HG03103 (cell line): Measurements from ENCODE around the gene NUBPL.
"Not testable (repeated sequence)": the region's sequence is repeated elsewhere in the genome, so short reads cannot be mapped to it uniquely, and the experiment has no call there.

Experiments
- ATAC-seq: cut with Tn5 transposase; IDR thresholded peaks from one replicate; pipeline ENCODE4 v1.9.1; 2021; ENCODE audit warnings: low read depth; ENCODE audit not compliant: unreplicated experiment

The NUBPL gene

GRCh38 chr14:31718585-31718984 lies 157.4 kb downstream of the NUBPL start:
- no peak for ATAC-seq

- no peak for ATAC-seq
Measured at GRCh38 chr14:31718985-31719384, 157.8 kb downstream of the NUBPL start.

- no peak for ATAC-seq
Measured at GRCh38 chr14:31726337-31726736, 165.1 kb downstream of the NUBPL start.

GRCh38 chr14:31727797-31728196 lies 166.6 kb downstream of the NUBPL start:
- no peak for ATAC-seq

- no peak for ATAC-seq
Measured at GRCh38 chr14:31740688-31741087, 179.5 kb downstream of the NUBPL start.

- no peak for ATAC-seq
Measured at GRCh38 chr14:31745741-31746140, 184.5 kb downstream of the NUBPL start.

GRCh38 chr14:31746326-31746725 lies 185.1 kb downstream of the NUBPL start:
- no peak for ATAC-seq

- ATAC-seq = no peak
Measured at GRCh38 chr14:31749275-31749674, 188.1 kb downstream of the NUBPL start.

GRCh38 chr14:31751047-31751446 lies 189.8 kb downstream of the NUBPL start:
- not testable (repeated sequence) for ATAC-seq

GRCh38 chr14:31752867-31753661 lies 191.9 kb downstream of the NUBPL start:
- no peak for ATAC-seq

- ATAC-seq = no peak
Measured at GRCh38 chr14:31758941-31759340, 197.7 kb downstream of the NUBPL start.

- no peak for ATAC-seq
Measured at GRCh38 chr14:31760277-31760676, 199.1 kb downstream of the NUBPL start.

GRCh38 chr14:31761325-31761724 lies 200.1 kb downstream of the NUBPL start:
- no peak for ATAC-seq

- no peak for ATAC-seq
Measured at GRCh38 chr14:31763041-31763440, 201.8 kb downstream of the NUBPL start.

- ATAC-seq = no peak
Measured at GRCh38 chr14:31766315-31766892, 205.2 kb downstream of the NUBPL start.

GRCh38 chr14:31768355-31768754 lies 207.2 kb downstream of the NUBPL start:
- ATAC-seq = no peak

GRCh38 chr14:31770271-31770670 lies 209.1 kb downstream of the NUBPL start:
- ATAC-seq = no peak

- ATAC-seq = no peak
Measured at GRCh38 chr14:31774567-31774966, 213.4 kb downstream of the NUBPL start.

GRCh38 chr14:31777312-31777711 lies 216.1 kb downstream of the NUBPL start:
- ATAC-seq = no peak

GRCh38 chr14:31781578-31781977 lies 220.4 kb downstream of the NUBPL start:
- ATAC-seq = no peak

GRCh38 chr14:31785574-31785973 lies 224.4 kb downstream of the NUBPL start:
- no peak for ATAC-seq

GRCh38 chr14:31787377-31787776 lies 226.2 kb downstream of the NUBPL start:
- ATAC-seq = no peak
